H1 (cell line): ENCODE data around the gene OR1E1. TPM values are rescaled to one million over a fixed set of nuclear protein-coding genes. Genes with fewer than 3 reads are reported as not detected.
"Not testable (repeated sequence)": the region's sequence is repeated elsewhere in the genome, so short reads cannot be mapped to it uniquely, and the experiment has no call there.

Source experiments
- CTCF ChIA-PET: fragments of 300-600 bp; sonication (Branson Sonifier 250); formaldehyde crosslinking; loops from one replicate; lab custom pipeline; 2021; ENCODE audit not compliant: partially characterized antibody; lab: Charles Lee
- POLR2A ChIA-PET: fragments of 300-600 bp; sonication (Branson Sonifier 250); formaldehyde crosslinking; loops from one replicate; lab custom pipeline; 2021; ENCODE audit warnings: inconsistent platforms; ENCODE audit not compliant: partially characterized antibody; lab: Charles Lee
- DNase-seq, 2 experiments: peaks; one replicate each; pipeline versions ENCODE4 v3.0.0 to v3.0.0-alpha.2; 2010 to 2022; ENCODE audit warnings: low spot score in 2 of 2, low read depth in 1 of 2, mixed read lengths in 1 of 2
- FAIRE-seq: peaks from 2 replicates; lab custom pipeline; 2011; peaks lifted over from hg19 to GRCh38; lab: Jason Lieb, UNC
- H2AFZ ChIP-seq: 2 replicates; pipeline ENCODE4 v1.8.1; 2012; ENCODE audit warnings: low read length, inconsistent platforms
- H2AK5ac ChIP-seq: 2 replicates; pipeline ENCODE4 v1.6.1; 2013; ENCODE audit warnings: low read depth, low read length
- H2BK120ac ChIP-seq: replicated peaks from 2 replicates; pipeline ENCODE3; 2013; ENCODE audit warnings: low read depth, low read length, inconsistent platforms
- H2BK12ac ChIP-seq: 2 replicates; pipeline ENCODE4 v1.6.1; 2013; ENCODE audit warnings: low read depth, low read length
- H2BK15ac ChIP-seq: 2 replicates; pipeline ENCODE4 v1.6.1; 2013; ENCODE audit warnings: low read length
- H2BK20ac ChIP-seq: 2 replicates; pipeline ENCODE4 v1.6.1; 2013; ENCODE audit warnings: low read length
- H2BK5ac ChIP-seq: 2 replicates; pipeline ENCODE4 v1.6.1; 2013; ENCODE audit warnings: low read depth, low read length
- H3K14ac ChIP-seq: 2 replicates; pipeline ENCODE4 v1.6.1; 2013; ENCODE audit warnings: inconsistent platforms; ENCODE audit not compliant: insufficient read length
- H3K18ac ChIP-seq: 2 replicates; pipeline ENCODE4 v1.6.1; 2013; ENCODE audit warnings: low read length; ENCODE audit errors: extremely low read depth
- H3K23ac ChIP-seq: 2 replicates; pipeline ENCODE4 v1.6.1; 2013; ENCODE audit warnings: inconsistent platforms; ENCODE audit not compliant: insufficient read length
- H3K23me2 ChIP-seq: 2 replicates; pipeline ENCODE4 v1.6.1; 2013; ENCODE audit warnings: low read depth, low read length
- H3K27ac ChIP-seq: 2 replicates; pipeline ENCODE4 v1.6.1; 2011; ENCODE audit warnings: low read depth, low read length, inconsistent platforms
- H3K27me3 ChIP-seq, 4 experiments: replicated peaks in 1 of 4; 1 replicate in 1 of 4; 2 replicates in 3 of 4; pipeline versions ENCODE4 v1.6.1 to v1.8.1; 2011 to 2013; ENCODE audit warnings: low read length in 3 of 4, mild to moderate bottlenecking in 3 of 4, inconsistent platforms in 2 of 4, mixed read lengths in 2 of 4, moderate library complexity in 1 of 4; ENCODE audit not compliant: control insufficient read depth in 3 of 4, insufficient read depth in 3 of 4; ENCODE audit errors: extremely low read depth in 1 of 4
- H3K36me3 ChIP-seq, 4 experiments: 2 replicates each; pipeline versions ENCODE4 v1.6.1 to v1.8.1; 2011 to 2013; ENCODE audit warnings: mild to moderate bottlenecking in 4 of 4, low read length in 3 of 4, moderate library complexity in 2 of 4, control low read depth in 1 of 4, inconsistent platforms in 1 of 4; ENCODE audit not compliant: insufficient read depth in 4 of 4, control insufficient read depth in 2 of 4
- H3K4ac ChIP-seq: replicated peaks from 2 replicates; pipeline ENCODE3; 2013; ENCODE audit warnings: low read length, low read depth, mixed read lengths, inconsistent platforms; ENCODE audit not compliant: insufficient read length
- H3K4me1 ChIP-seq, 4 experiments: replicated peaks in 1 of 4; 1 replicate in 1 of 4; 2 replicates in 3 of 4; pipeline versions ENCODE4 v1.6.1 to v1.8.1; 2011 to 2013; ENCODE audit warnings: low read length in 3 of 4, inconsistent platforms in 2 of 4, mixed read lengths in 1 of 4; ENCODE audit not compliant: insufficient read depth in 4 of 4, control insufficient read depth in 3 of 4
- H3K4me2 ChIP-seq, 2 experiments: 2 replicates each; pipeline versions ENCODE4 v1.6.1 to v1.8.1; 2011 to 2013; ENCODE audit warnings: low read depth in 2 of 2, low read length in 2 of 2, control low read depth in 1 of 2, inconsistent platforms in 1 of 2, mild to moderate bottlenecking in 1 of 2; ENCODE audit not compliant: insufficient read depth in 1 of 2
- H3K4me3 ChIP-seq, 4 experiments: fragments of 200-600, 300-600 bp in 1 of 4; sonication (generic), shearing (Covaris generic), sonication (Bioruptor Twin) in 1 of 4; 2 replicates each; pipeline versions ENCODE4 v1.5.1 to v1.8.1; 2011 to 2016; ENCODE audit warnings: low read length in 4 of 4, low read depth in 3 of 4, control low read depth in 2 of 4, inconsistent platforms in 2 of 4, mild to moderate bottlenecking in 2 of 4, mixed read lengths in 1 of 4, moderate library complexity in 1 of 4; ENCODE audit not compliant: insufficient read depth in 2 of 4; ENCODE audit errors: extremely low read depth in 1 of 4
- H3K56ac ChIP-seq: replicated peaks from 2 replicates; pipeline ENCODE3; 2013; ENCODE audit warnings: low read depth, mild to moderate bottlenecking, mixed read lengths, low read length, inconsistent platforms; ENCODE audit not compliant: insufficient read length
- H3K79me1 ChIP-seq: 2 replicates; pipeline ENCODE4 v1.6.1; 2013; ENCODE audit warnings: low read depth, low read length, control low read depth
- H3K79me2 ChIP-seq, 2 experiments: 2 replicates each; pipeline versions ENCODE4 v1.6.1 to v1.8.1; 2012 to 2013; ENCODE audit warnings: low read length in 2 of 2, mild to moderate bottlenecking in 2 of 2, inconsistent platforms in 1 of 2; ENCODE audit not compliant: insufficient read depth in 2 of 2, control insufficient read depth in 1 of 2
- H3K9ac ChIP-seq, 4 experiments: replicated peaks in 1 of 4; 1 replicate in 1 of 4; 2 replicates in 3 of 4; pipeline versions ENCODE4 v1.6.1 to v1.8.1; 2011 to 2013; ENCODE audit warnings: low read depth in 3 of 4, low read length in 3 of 4, control low read depth in 2 of 4, mild to moderate bottlenecking in 2 of 4, moderate library complexity in 2 of 4, inconsistent platforms in 1 of 4; ENCODE audit errors: extremely low read depth in 1 of 4
- H3K9me3 ChIP-seq, 2 experiments: 2 replicates each; pipeline versions ENCODE4 v1.6.1 to v1.8.1; 2012 to 2013; ENCODE audit warnings: mild to moderate bottlenecking in 2 of 2, moderate library complexity in 2 of 2, control low read depth in 1 of 2, inconsistent platforms in 1 of 2, low read depth in 1 of 2, low read length in 1 of 2, mixed read lengths in 1 of 2; ENCODE audit not compliant: insufficient read depth in 2 of 2
- H4K20me1 ChIP-seq, 2 experiments: replicated peaks in 1 of 2; 2 replicates each; pipeline versions ENCODE3 to v1.8.1; 2011 to 2013; ENCODE audit warnings: inconsistent platforms in 2 of 2, low read length in 2 of 2, mild to moderate bottlenecking in 1 of 2; ENCODE audit not compliant: insufficient read depth in 2 of 2, control insufficient read depth in 1 of 2
- H4K5ac ChIP-seq: 2 replicates; pipeline ENCODE4 v1.6.1; 2013; ENCODE audit warnings: low read length, low read depth, mixed read lengths, inconsistent platforms; ENCODE audit not compliant: insufficient read length
- H4K8ac ChIP-seq: 2 replicates; pipeline ENCODE4 v1.8.0; 2013; ENCODE audit warnings: mild to moderate bottlenecking, moderate library complexity, low read length, inconsistent platforms; ENCODE audit not compliant: insufficient read depth; ENCODE audit errors: extremely low read depth
- H4K91ac ChIP-seq: replicated peaks from 2 replicates; pipeline ENCODE3; 2013; ENCODE audit warnings: low read length, mixed read lengths, inconsistent platforms; ENCODE audit not compliant: insufficient read length
- WGBS, 2 experiments: shearing (Covaris generic) in 1 of 2; methylation state at CpG; one replicate each; pipeline versions ENCODE4 v1.1.6 to v1.1.7; 2013 to 2015; ENCODE audit warnings: low lambda C conversion rate in 2 of 2, mixed read lengths in 2 of 2, inconsistent platforms in 1 of 2, low coverage in 1 of 2, missing lambda C conversion rate in 1 of 2; ENCODE audit not compliant: insufficient replicate concordance in 2 of 2, insufficient coverage in 1 of 2, insufficient read length in 1 of 2; ENCODE audit errors: extremely low coverage in 1 of 2, missing lambda C conversion rate in 1 of 2; 5-methylcytosine and 5-hydroxymethylcytosine counted together
- polyA plus RNA-seq, 7 experiments: library from polyadenylated mRNA; depleted of rRNA in 3 of 7; stranded (reverse) in 5 of 7; unstranded in 2 of 7; fragments of >200 nt in 5 of 7; fragments of 200-250 nt in 2 of 7; gene quantifications; 1 replicate in 5 of 7; 2 replicates in 1 of 7; 4 replicates in 1 of 7; pipeline versions ENCODE4 v1.2.1 to v1.2.3, GENCODE V29; 2011 to 2013; ENCODE audit warnings: missing spikeins in 2 of 7, mixed read lengths in 2 of 7
- total RNA-seq: library from RNA; stranded (reverse); fragmentation: NEBNext Ultra II Directional; extraction: Animal tissue kit (Norgen Biotek cat#: 25700); gene quantifications from 2 replicates; pipeline ENCODE4 v1.2.1, GENCODE V29; 2021

OR1E1 gene
- total and polyA plus RNA-seq, 2 of the 8 experiments (the other 6 are each of a cell fraction or from before 2014, with no cell fraction given): not detected

- H3K14ac ChIP-seq, H3K27ac ChIP-seq, H4K8ac ChIP-seq, H3K27me3 ChIP-seq, H3K79me1 ChIP-seq, H2BK5ac ChIP-seq, H4K20me1 ChIP-seq, H3K4ac ChIP-seq, H2BK12ac ChIP-seq, H3K56ac ChIP-seq, H3K79me2 ChIP-seq, H3K36me3 ChIP-seq, CTCF ChIA-PET, DNase-seq, H3K23me2 ChIP-seq, FAIRE-seq, H3K4me2 ChIP-seq, H2BK15ac ChIP-seq, POLR2A ChIA-PET, H3K4me3 ChIP-seq, H2AFZ ChIP-seq, H3K23ac ChIP-seq, H2AK5ac ChIP-seq, H3K4me1 ChIP-seq, H4K5ac ChIP-seq, H3K18ac ChIP-seq, H3K9ac ChIP-seq, H4K91ac ChIP-seq, H2BK120ac ChIP-seq, H2BK20ac ChIP-seq: not testable (repeated sequence)
- 92% methylated on average over 3 of the region's 16 CpGs; no CpG with 5 or more reads in 1 of the 2 experiments for WGBS, 2 experiments
- peaks cover 16 to 18% of the 10 kb centered on the region in 2 experiments for H3K9me3 ChIP-seq
These were observed 14.0 kb upstream of the OR1E1 start for GRCh38 chr17:3412216-3412615.
